Measurements from ENCODE around the gene UBE2H.
"Not testable (repeated sequence)": the region's sequence is repeated elsewhere in the genome, so short reads cannot be mapped to it uniquely, and the experiment has no call there.

Gene UBE2H

DNA sequence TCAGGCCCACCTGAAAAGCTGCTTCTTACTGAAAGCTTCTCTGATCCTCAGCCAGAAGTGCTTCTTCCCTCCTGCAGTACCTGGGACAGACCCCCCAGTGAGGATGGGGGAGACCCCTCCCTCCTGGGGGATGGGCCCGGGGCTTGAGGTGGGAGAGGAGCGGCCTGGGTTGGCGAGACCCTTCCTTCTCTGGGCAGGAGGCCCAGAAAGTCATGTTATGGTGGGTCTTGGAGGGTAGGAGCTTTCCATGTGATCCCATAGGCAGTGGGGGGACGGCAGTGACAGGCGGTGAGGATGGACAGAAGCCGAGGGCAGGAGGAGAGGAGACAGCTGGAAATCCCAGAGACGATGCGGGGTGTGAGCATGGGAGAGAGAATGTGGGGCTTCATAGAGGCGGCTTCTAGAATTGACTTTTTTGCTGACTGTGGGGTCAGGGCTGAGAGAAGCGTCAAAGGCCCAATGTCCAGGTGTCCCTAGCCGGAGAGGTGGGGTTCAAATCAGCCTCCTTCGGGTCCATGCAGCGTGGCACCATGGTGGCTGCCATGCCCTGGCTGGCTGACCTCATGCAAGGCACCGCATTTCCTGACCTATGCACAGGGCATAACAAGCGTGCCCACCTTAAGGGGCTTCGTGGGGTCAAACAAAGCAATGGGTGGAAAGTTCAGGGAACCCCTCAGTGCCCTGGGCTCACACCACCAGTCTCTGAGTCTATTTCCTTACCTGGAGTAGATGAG lies 154.0 kb downstream of the UBE2H start:
- H3K4me2 ChIP-seq (ENCODE audit: low read length, poor library complexity, severe bottlenecking): no peak overlapping the region
- H3K9me3 ChIP-seq (ENCODE audit: control insufficient read depth, low read length): no peaks in the 10 kb centered on the region
- H3K27me3 ChIP-seq (ENCODE audit: control insufficient read depth in 1 of 2, insufficient read depth in 1 of 2, low read length in 2 of 2): peaks cover 20 to 55% of the 10 kb centered on the region in 2 experiments
- H3K23ac ChIP-seq (ENCODE audit: low read length in 2 of 2): no peak overlapping the region
- H3K18ac ChIP-seq (ENCODE audit: low read depth in 1 of 2, low read length in 2 of 2): no peak overlapping the region
- WGBS: 93% methylated on average over 16 of the region's 16 CpGs
- no peak overlapping the region for H2BK12ac ChIP-seq (ENCODE audit: low read length in 2 of 2)
- no peak overlapping the region for H3K9ac ChIP-seq (ENCODE audit: low read length)
- no peak overlapping the region for H2AK5ac ChIP-seq (ENCODE audit: low read length, severe bottlenecking)
- no peak overlapping the region for H3K4ac ChIP-seq (ENCODE audit: low read depth in 1 of 2, low read length in 2 of 2)
- peaks cover 0 to 3% of the 10 kb centered on the region in 2 experiments for H3K36me3 ChIP-seq (ENCODE audit: control insufficient read depth in 1 of 2, insufficient read depth in 2 of 2, low read depth in 1 of 2, low read length in 2 of 2)
- H3K4me1 ChIP-seq (ENCODE audit: control insufficient read depth, insufficient read depth, low read depth, low read length): no peaks in the 10 kb centered on the region
- no peak overlapping the region for H2AFZ ChIP-seq (ENCODE audit: low read depth, low read length)
- no peak overlapping the region for H3K14ac ChIP-seq (ENCODE audit: low read length in 2 of 2)
- no peak overlapping the region for H4K8ac ChIP-seq (ENCODE audit: low read length)
- H2BK15ac ChIP-seq (ENCODE audit: low read depth, poor library complexity, severe bottlenecking): no peak overlapping the region
- no peak overlapping the region for H2BK5ac ChIP-seq (ENCODE audit: low read depth, low read length, poor library complexity, severe bottlenecking)
- no peak overlapping the region for H3K4me3 ChIP-seq (ENCODE audit: insufficient read depth in 1 of 2, low read depth in 1 of 2, low read length in 2 of 2)
- H2BK120ac ChIP-seq (ENCODE audit: low read depth, low read length): no peak overlapping the region
- DNase-seq: no peak
- no peaks in the 10 kb centered on the region for H3K79me1 ChIP-seq (replicated peaks; ENCODE audit: low read length, poor library complexity, severe bottlenecking)
- no peak overlapping the region for H3K27ac ChIP-seq (ENCODE audit: low read length, poor library complexity, severe bottlenecking)
- H4K91ac ChIP-seq (ENCODE audit: low read length): no peak overlapping the region

DNA sequence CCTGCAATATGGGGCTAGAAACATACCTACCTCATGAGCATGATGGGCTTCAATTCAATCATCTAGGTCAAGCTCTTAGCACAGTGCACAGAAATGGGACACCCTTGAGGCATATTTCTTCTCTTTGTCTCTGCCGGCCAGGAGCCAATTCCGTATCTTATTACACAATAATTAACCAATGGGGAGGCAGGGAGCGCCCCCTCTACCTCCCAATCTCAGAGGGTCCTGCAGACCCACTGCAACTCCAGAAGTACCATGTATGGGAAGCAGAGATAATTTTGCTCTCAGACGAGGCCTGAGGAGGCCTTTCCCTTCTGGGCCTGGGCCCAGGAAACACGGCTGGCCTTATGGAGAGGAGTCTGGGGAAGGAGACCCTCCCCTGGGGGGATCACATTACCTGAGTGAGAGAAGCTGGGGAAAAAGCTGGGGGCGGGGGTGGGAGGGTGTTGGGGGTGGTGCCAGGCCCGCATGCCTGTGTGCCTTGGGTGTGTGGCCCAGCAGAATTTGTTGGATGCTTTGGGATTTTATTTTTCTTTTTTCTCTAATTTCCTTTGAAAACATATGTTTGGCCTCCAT lies 155.5 kb downstream of the UBE2H start:
- no peak overlapping the region for H2BK5ac ChIP-seq (ENCODE audit: low read depth, low read length, poor library complexity, severe bottlenecking)
- no peak overlapping the region for H3K18ac ChIP-seq (ENCODE audit: low read depth in 1 of 2, low read length in 2 of 2)
- H3K79me1 ChIP-seq (replicated peaks; ENCODE audit: low read length, poor library complexity, severe bottlenecking): no peaks in the 10 kb centered on the region
- H3K4me1 ChIP-seq (ENCODE audit: control insufficient read depth, insufficient read depth, low read depth, low read length): no peaks in the 10 kb centered on the region
- no peak overlapping the region for H2BK15ac ChIP-seq (ENCODE audit: low read depth, poor library complexity, severe bottlenecking)
- no peak overlapping the region for H2BK120ac ChIP-seq (ENCODE audit: low read depth, low read length)
- no peak overlapping the region for H2AFZ ChIP-seq (ENCODE audit: low read depth, low read length)
- WGBS: 65% methylated on average over 7 of the region's 7 CpGs
- H3K14ac ChIP-seq (ENCODE audit: low read length in 2 of 2): no peak overlapping the region
- H3K4me3 ChIP-seq (ENCODE audit: insufficient read depth in 1 of 2, low read depth in 1 of 2, low read length in 2 of 2): no peak overlapping the region
- H3K4me2 ChIP-seq (ENCODE audit: low read length, poor library complexity, severe bottlenecking): no peak overlapping the region
- no peak overlapping the region for H3K9ac ChIP-seq (ENCODE audit: low read length)
- no peak overlapping the region for H3K23ac ChIP-seq (ENCODE audit: low read length in 2 of 2)
- H3K9me3 ChIP-seq (ENCODE audit: control insufficient read depth, low read length): no peaks in the 10 kb centered on the region
- no peak overlapping the region for H2AK5ac ChIP-seq (ENCODE audit: low read length, severe bottlenecking)
- peaks cover 20 to 52% of the 10 kb centered on the region in 2 experiments for H3K27me3 ChIP-seq (ENCODE audit: control insufficient read depth in 1 of 2, insufficient read depth in 1 of 2, low read length in 2 of 2)
- H3K36me3 ChIP-seq (ENCODE audit: control insufficient read depth in 1 of 2, insufficient read depth in 2 of 2, low read depth in 1 of 2, low read length in 2 of 2): no peaks in the 10 kb centered on the region
- DNase-seq: no peak
- H3K4ac ChIP-seq (ENCODE audit: low read depth in 1 of 2, low read length in 2 of 2): no peak overlapping the region
- no peak overlapping the region for H4K8ac ChIP-seq (ENCODE audit: low read length)
- no peak overlapping the region for H4K91ac ChIP-seq (ENCODE audit: low read length)
- no peak overlapping the region for H3K27ac ChIP-seq (ENCODE audit: low read length, poor library complexity, severe bottlenecking)
- no peak overlapping the region for H2BK12ac ChIP-seq (ENCODE audit: low read length in 2 of 2)

DNA sequence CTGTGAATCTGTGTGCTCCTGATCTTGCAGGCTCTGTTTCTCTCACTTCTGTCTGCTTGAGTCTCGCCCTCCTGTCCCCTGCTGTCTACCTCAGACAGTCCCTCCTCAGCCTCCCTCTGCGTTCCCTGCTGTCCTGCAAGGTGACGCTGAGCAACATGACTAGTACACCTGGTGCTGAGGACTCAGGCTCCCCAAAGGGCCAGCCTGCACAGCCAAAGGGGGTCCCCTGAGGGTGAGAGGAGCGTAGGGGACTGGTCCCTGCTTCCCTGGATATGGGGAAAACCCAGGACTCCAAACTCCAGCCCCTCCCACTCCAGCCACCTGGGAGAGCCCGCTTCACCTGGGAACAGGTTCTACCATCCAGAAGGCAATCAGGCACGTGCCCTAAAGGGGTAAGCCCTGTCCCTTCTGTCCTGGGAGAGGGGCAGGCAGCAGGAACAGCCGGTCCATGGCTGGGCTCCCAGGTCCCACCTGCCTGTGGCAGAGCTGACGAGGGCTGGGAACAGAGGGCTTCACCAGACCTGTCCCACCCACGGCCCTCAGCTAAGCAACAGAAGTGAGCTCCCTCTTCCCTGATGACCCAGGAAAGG lies 156.5 kb downstream of the UBE2H start:
- Histone ChIP-seq H2AK5ac (ENCODE audit: low read length, severe bottlenecking) (no peak overlapping the region), H3K27ac (ENCODE audit: low read length, poor library complexity, severe bottlenecking) (no peak overlapping the region), H2BK12ac (ENCODE audit: low read length in 2 of 2) (no peak overlapping the region), H4K8ac (ENCODE audit: low read length) (no peak overlapping the region), H3K4ac (ENCODE audit: low read depth in 1 of 2, low read length in 2 of 2) (no peak overlapping the region), H3K9ac (ENCODE audit: low read length) (no peak overlapping the region), H3K14ac (ENCODE audit: low read length in 2 of 2) (no peak overlapping the region), H2BK120ac (ENCODE audit: low read depth, low read length) (no peak overlapping the region), H2BK5ac (ENCODE audit: low read depth, low read length, poor library complexity, severe bottlenecking) (no peak overlapping the region), H2AFZ (ENCODE audit: low read depth, low read length) (no peak overlapping the region), H3K23ac (ENCODE audit: low read length in 2 of 2) (no peak overlapping the region), H3K9me3 (ENCODE audit: control insufficient read depth, low read length) (no peaks in the 10 kb centered on the region), H4K91ac (ENCODE audit: low read length) (no peak overlapping the region), H3K4me1 (ENCODE audit: control insufficient read depth, insufficient read depth, low read depth, low read length) (no peaks in the 10 kb centered on the region), H3K4me3 (ENCODE audit: insufficient read depth in 1 of 2, low read depth in 1 of 2, low read length in 2 of 2) (no peak overlapping the region), H3K27me3 (ENCODE audit: control insufficient read depth in 1 of 2, insufficient read depth in 1 of 2, low read length in 2 of 2) (peaks cover 20 to 43% of the 10 kb centered on the region in 2 experiments), H3K79me1 (replicated peaks; ENCODE audit: low read length, poor library complexity, severe bottlenecking) (no peaks in the 10 kb centered on the region), H3K36me3 (ENCODE audit: control insufficient read depth in 1 of 2, insufficient read depth in 2 of 2, low read depth in 1 of 2, low read length in 2 of 2) (no peaks in the 10 kb centered on the region), H3K18ac (ENCODE audit: low read depth in 1 of 2, low read length in 2 of 2) (no peak overlapping the region), H2BK15ac (ENCODE audit: low read depth, poor library complexity, severe bottlenecking) (no peak overlapping the region), H3K4me2 (ENCODE audit: low read length, poor library complexity, severe bottlenecking) (no peak overlapping the region)
- WGBS: 78% methylated on average over 9 of the region's 9 CpGs
- DNase-seq: no peak

DNA sequence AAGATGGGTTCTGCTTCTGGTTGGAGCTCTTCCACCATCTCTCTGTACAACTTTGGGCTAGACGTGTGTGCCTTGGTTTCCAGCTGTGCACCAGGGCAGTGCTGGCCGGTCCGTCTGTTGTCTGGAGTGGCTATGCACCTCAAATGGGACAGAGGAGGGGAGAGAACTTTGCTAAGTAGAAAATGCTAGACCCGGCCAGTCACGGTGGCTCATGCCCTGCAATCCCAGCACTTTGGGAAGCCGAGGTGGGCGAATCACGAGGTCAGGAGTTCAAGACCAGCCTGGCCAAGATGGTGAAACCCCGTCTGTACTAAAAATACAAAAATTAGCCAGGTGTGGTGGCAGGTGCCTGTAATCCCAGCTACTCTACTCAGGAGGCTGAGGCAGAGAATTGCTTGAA lies 158.3 kb downstream of the UBE2H start:
- not testable (repeated sequence) for DNase-seq; H3K4me1 ChIP-seq (ENCODE audit: control insufficient read depth, insufficient read depth, low read depth, low read length); H3K4me3 ChIP-seq (ENCODE audit: insufficient read depth in 1 of 2, low read depth in 1 of 2, low read length in 2 of 2); H3K4me2 ChIP-seq (ENCODE audit: low read length, poor library complexity, severe bottlenecking); H2AK5ac ChIP-seq (ENCODE audit: low read length, severe bottlenecking); H3K79me1 ChIP-seq (replicated peaks; ENCODE audit: low read length, poor library complexity, severe bottlenecking); H2BK15ac ChIP-seq (ENCODE audit: low read depth, poor library complexity, severe bottlenecking); H2BK12ac ChIP-seq (ENCODE audit: low read length in 2 of 2); H3K9me3 ChIP-seq (ENCODE audit: control insufficient read depth, low read length); H3K9ac ChIP-seq (ENCODE audit: low read length); H2BK120ac ChIP-seq (ENCODE audit: low read depth, low read length); H3K4ac ChIP-seq (ENCODE audit: low read depth in 1 of 2, low read length in 2 of 2); H4K91ac ChIP-seq (ENCODE audit: low read length); H4K8ac ChIP-seq (ENCODE audit: low read length); H3K36me3 ChIP-seq (ENCODE audit: control insufficient read depth in 1 of 2, insufficient read depth in 2 of 2, low read depth in 1 of 2, low read length in 2 of 2); H2AFZ ChIP-seq (ENCODE audit: low read depth, low read length); H2BK5ac ChIP-seq (ENCODE audit: low read depth, low read length, poor library complexity, severe bottlenecking); H3K27ac ChIP-seq (ENCODE audit: low read length, poor library complexity, severe bottlenecking); H3K14ac ChIP-seq (ENCODE audit: low read length in 2 of 2); H3K23ac ChIP-seq (ENCODE audit: low read length in 2 of 2); H3K18ac ChIP-seq (ENCODE audit: low read depth in 1 of 2, low read length in 2 of 2)
- WGBS: 92% methylated on average over 9 of the region's 9 CpGs
- H3K27me3 ChIP-seq (ENCODE audit: control insufficient read depth in 1 of 2, insufficient read depth in 1 of 2, low read length in 2 of 2): peaks cover 26 to 31% of the 10 kb centered on the region in 2 experiments

Data from mesenchymal stem cell (in vitro differentiated cells and primary cell).